GM12872 (cell line): ENCODE measurements around the gene CLDN5.

ENCODE experiments used
- TF ChIP-seq, protein P1 (sequence below): IDR thresholded peaks from 3 replicates; pipeline ENCODE4 v1.5.1; 2011; ENCODE audit warnings: low read depth, mild to moderate bottlenecking, low read length, moderate library complexity; ENCODE audit not compliant: insufficient read depth

CLDN5 gene

GRCh38 chr22:19524170-19525115 is at the start of gene CLDN5:
TSS of gene CLDN5 (minus strand) at chr22:19524410. CDS start at chr22:19524255, 155 bp downstream.
- TF ChIP-seq, protein P1, sequence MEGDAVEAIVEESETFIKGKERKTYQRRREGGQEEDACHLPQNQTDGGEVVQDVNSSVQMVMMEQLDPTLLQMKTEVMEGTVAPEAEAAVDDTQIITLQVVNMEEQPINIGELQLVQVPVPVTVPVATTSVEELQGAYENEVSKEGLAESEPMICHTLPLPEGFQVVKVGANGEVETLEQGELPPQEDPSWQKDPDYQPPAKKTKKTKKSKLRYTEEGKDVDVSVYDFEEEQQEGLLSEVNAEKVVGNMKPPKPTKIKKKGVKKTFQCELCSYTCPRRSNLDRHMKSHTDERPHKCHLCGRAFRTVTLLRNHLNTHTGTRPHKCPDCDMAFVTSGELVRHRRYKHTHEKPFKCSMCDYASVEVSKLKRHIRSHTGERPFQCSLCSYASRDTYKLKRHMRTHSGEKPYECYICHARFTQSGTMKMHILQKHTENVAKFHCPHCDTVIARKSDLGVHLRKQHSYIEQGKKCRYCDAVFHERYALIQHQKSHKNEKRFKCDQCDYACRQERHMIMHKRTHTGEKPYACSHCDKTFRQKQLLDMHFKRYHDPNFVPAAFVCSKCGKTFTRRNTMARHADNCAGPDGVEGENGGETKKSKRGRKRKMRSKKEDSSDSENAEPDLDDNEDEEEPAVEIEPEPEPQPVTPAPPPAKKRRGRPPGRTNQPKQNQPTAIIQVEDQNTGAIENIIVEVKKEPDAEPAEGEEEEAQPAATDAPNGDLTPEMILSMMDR: no peak

DNA sequence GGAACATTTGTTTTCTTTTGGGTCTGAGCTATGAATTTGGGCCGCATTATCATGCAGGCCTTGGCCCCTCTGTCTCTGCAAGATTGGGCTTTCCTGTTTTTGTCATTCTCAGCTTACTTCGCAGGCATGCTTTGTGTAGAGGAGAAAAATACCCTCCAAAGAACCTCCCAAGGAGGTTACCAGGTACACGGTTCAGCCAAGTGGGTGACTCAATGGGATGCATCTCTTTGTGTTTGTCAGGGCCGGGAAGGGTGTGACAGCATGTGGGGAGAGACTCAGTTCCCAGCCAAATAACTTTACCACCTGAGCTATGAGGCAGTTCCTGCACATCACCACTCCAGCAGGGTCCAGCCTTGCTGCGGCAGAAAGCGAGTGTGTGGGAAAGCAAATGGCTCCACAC is 47.8 kb upstream of the CLDN5 start:
- TF ChIP-seq, protein P1: no peak

DNA sequence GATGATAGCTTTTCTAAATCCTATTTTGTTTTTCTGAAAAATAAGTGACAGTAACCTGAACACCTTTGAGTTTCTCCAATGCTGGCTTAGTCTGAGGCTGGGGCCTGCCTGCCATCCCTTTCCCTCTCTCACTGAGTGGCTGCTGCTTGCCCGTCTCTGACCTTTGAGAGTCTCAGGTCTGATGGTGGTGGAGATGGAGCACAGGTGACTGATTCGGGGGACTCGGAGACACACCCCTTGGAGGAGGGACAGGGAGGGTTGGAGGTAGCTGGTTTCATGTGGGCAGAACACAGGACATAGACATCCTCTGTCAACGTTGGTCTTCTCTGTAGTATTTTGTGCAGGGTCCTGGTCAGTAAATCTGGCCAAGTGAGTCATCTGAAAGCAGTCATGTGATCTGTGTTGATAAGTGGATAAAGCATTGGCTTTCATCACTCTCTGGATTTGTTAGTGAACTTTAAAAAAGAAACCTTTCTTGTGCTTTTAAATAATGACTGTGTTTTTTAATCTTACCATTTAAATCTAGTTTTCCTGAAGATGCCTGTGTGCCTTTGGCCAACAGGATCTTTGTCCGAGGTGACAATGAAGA is 47.1 kb upstream of the CLDN5 start:
- TF ChIP-seq, protein P1: no peak

- TF ChIP-seq, protein P1: no peak
Measured at GRCh38 chr22:19569976-19570375, 45.8 kb upstream of the CLDN5 start.

- TF ChIP-seq, protein P1: no peak
Measured at GRCh38 chr22:19569276-19569640, 45.0 kb upstream of the CLDN5 start.

GRCh38 chr22:19568337-19569275 is 44.4 kb upstream of the CLDN5 start:
- TF ChIP-seq, protein P1: no peak
